Vagina (tissue), 2 donors: ENCODE data around the gene ARHGAP4.

ENCODE experiments used
- CTCF ChIP-seq, 3 experiments: fragments of 450-650 bp in 2 of 3; fragments of 200-600 bp in 1 of 3; sonication (generic) in 1 of 3; IDR thresholded peaks; one replicate each; pipeline ENCODE4 v1.5.1; 2017 to 2019; ENCODE audit warnings: antibody characterized with exemption in 3 of 3, mild to moderate bottlenecking in 2 of 3, moderate library complexity in 2 of 3
- POLR2AphosphoS5 ChIP-seq, 2 donors: sonication (generic); formaldehyde crosslinking; IDR thresholded peaks; one replicate each; pipeline ENCODE4 v1.9.0; 2017; ENCODE audit warnings: antibody characterized with exemption in 2 of 2, mild to moderate bottlenecking in 2 of 2, low read depth in 1 of 2; ENCODE audit not compliant: insufficient read depth in 1 of 2

- TF ChIP-seq CTCF (IDR thresholded peaks at IDR 0.05) (no peak), POLR2AphosphoS5 (IDR thresholded peaks at IDR 0.05; ENCODE audit: insufficient read depth in 1 of 2, low read depth in 1 of 2) (no peak)
These were observed 44.8 kb downstream of the ARHGAP4 start for GRCh38 chrX:153881281-153881680.
